ENCODE results near the gene PTPRD. TPM values are rescaled to one million over a fixed set of nuclear protein-coding genes. Genes with fewer than 3 reads are reported as not detected.

The PTPRD gene
- total RNA-seq, 1 experiment from 2014 or later = 69.6 TPM

- Mint-ChIP-seq H3K27me3 (ENCODE audit: low read depth) (no peaks in the 10 kb centered on the region), H3K36me3 (peaks cover 6% of the 10 kb centered on the region; the same call in 1 of the 2 replicates), H3K9me3 (peaks cover 11% of the 10 kb centered on the region), H3K4me3 (no peak overlapping the region), H3K27ac (no peak overlapping the region; the same call in 1 of the 2 replicates), H3K4me1 (peaks cover 26% of the 10 kb centered on the region)
- TF ChIP-seq MAX (CRISPR knock-in tag; IDR thresholded peaks at IDR 0.05) (no peak), MLX (CRISPR knock-in tag; IDR thresholded peaks at IDR 0.05) (no peak), NFYB (CRISPR knock-in tag; conservative IDR thresholded peaks at IDR 0.05; ENCODE audit: low read depth) (no peak), ZNF671 (CRISPR knock-in tag; IDR thresholded peaks at IDR 0.05) (no peak), ATF3 (CRISPR knock-in tag; conservative IDR thresholded peaks at IDR 0.05) (no peak), HMGA2 (CRISPR knock-in tag; IDR thresholded peaks at IDR 0.05) (no peak), TP53 (CRISPR knock-in tag; IDR thresholded peaks at IDR 0.05) (no peak), ZNF232 (CRISPR knock-in tag; IDR thresholded peaks at IDR 0.05) (no peak)
- ChIA-PET CTCF (no interaction called here), POLR2A (no interaction called here)
- ATAC-seq (no peak), DNase-seq (ENCODE audit: low spot score) (no peak)
Measured at GRCh38 chr9:9399982-9400381, 1212.8 kb downstream of the PTPRD start.

- ATAC-seq (no peak), DNase-seq (ENCODE audit: low spot score) (no peak)
- Mint-ChIP-seq H3K4me1 (peaks cover 19% of the 10 kb centered on the region), H3K36me3 (0 out of 2 replicates have a peak, but pooled peaks cover 6% of the 10 kb centered on the region), H3K4me3 (no peak overlapping the region), H3K27me3 (ENCODE audit: low read depth) (no peaks in the 10 kb centered on the region), H3K9me3 (peaks cover 9% of the 10 kb centered on the region), H3K27ac (no peak overlapping the region)
- ChIA-PET POLR2A (no interaction called here), CTCF (no interaction called here)
- TF ChIP-seq GTF2I (CRISPR knock-in tag; conservative IDR thresholded peaks at IDR 0.05) (no peak), USF1 (CRISPR knock-in tag; IDR thresholded peaks at IDR 0.05) (no peak), FOXK1 (CRISPR knock-in tag; IDR thresholded peaks at IDR 0.05) (no peak), ZNF219 (CRISPR knock-in tag; IDR thresholded peaks at IDR 0.05; ENCODE audit: borderline replicate concordance) (no peak), RELA (CRISPR knock-in tag; IDR thresholded peaks at IDR 0.05; ENCODE audit: borderline replicate concordance) (no peak), NR1H2 (CRISPR knock-in tag; IDR thresholded peaks at IDR 0.05) (no peak), KAT7 (CRISPR knock-in tag; IDR thresholded peaks at IDR 0.05; ENCODE audit: borderline replicate concordance) (no peak), E2F1 (CRISPR knock-in tag; IDR thresholded peaks at IDR 0.05) (no peak), FOXJ3 (CRISPR knock-in tag; IDR thresholded peaks at IDR 0.05; ENCODE audit: borderline replicate concordance) (no peak), ZNF423 (CRISPR knock-in tag; IDR thresholded peaks at IDR 0.05) (no peak), MAX (CRISPR knock-in tag; IDR thresholded peaks at IDR 0.05) (no peak), ZBTB21 (CRISPR knock-in tag; IDR thresholded peaks at IDR 0.05; ENCODE audit: borderline replicate concordance) (no peak), OVOL2 (CRISPR knock-in tag; IDR thresholded peaks at IDR 0.05; ENCODE audit: borderline replicate concordance) (no peak), PRDM15 (CRISPR knock-in tag; IDR thresholded peaks at IDR 0.05) (no peak), MXD4 (CRISPR knock-in tag; IDR thresholded peaks at IDR 0.05; ENCODE audit: borderline replicate concordance) (no peak), ZNF416 (CRISPR knock-in tag; IDR thresholded peaks at IDR 0.05) (no peak), ATF3 (CRISPR knock-in tag; conservative IDR thresholded peaks at IDR 0.05) (no peak), GABPB1 (CRISPR knock-in tag; IDR thresholded peaks at IDR 0.05) (no peak), ATF1 (CRISPR knock-in tag; IDR thresholded peaks at IDR 0.05) (no peak)
Measured at GRCh38 chr9:9396518-9396917, 1216.3 kb downstream of the PTPRD start.
